Measurements from ENCODE around the gene SIK2. TPM values are rescaled to one million over a fixed set of nuclear protein-coding genes. Genes with fewer than 3 reads are reported as not detected.
A peak's percentile ranks its signal among the peaks of the same experiment; 100 is the strongest.

The SIK2 gene
- total and polyA plus RNA-seq, 9 of the 15 experiments (the other 6 are each of a cell fraction or from before 2014, with no cell fraction given) = 0.74 to 11.6 (median 3.8) TPM

GRCh38 chr11:111765984-111766833 is 164.0 kb downstream of the SIK2 start, which contains the start of gene PPP2R1B:
TSS of gene PPP2R1B (minus strand) at chr11:111766389. CDS start at chr11:111766361, 28 bp downstream.
- peak within 1 kb of the TSS; percentile 87 to 97 for H3K9ac ChIP-seq (ENCODE audit: insufficient read depth in 1 of 2, low read depth in 2 of 2, low read length in 2 of 2)
- peak; percentile 15 for FAIRE-seq
- no peaks in the 10 kb centered on the region for H3K9me1 ChIP-seq (ENCODE audit: control insufficient read depth, insufficient read depth, low read length)
- H4K20me1 ChIP-seq (replicated peaks; ENCODE audit: control insufficient read depth, insufficient read depth, low read length) = no peaks in the 10 kb centered on the region; the same call in 1 of the 2 replicates
- no peaks in the 10 kb centered on the region for H3K27me3 ChIP-seq (ENCODE audit: control insufficient read depth in 2 of 2, insufficient read depth in 2 of 2, low read length in 2 of 2)
- POLR2A ChIA-PET = interaction anchor here (0.5 to 3.4 kb wide), 14 partner anchors 11 to 219 kb away, joined by 3 to 24 read pairs (median 3); no protein-coding TSS in a partner anchor
- no peaks in the 10 kb centered on the region for H3K9me3 ChIP-seq (replicated peaks; ENCODE audit: control insufficient read depth, insufficient read depth, low read depth, low read length)
- in situ Hi-C loops (cut with MboI) (no loop called here), intact Hi-C loops (cut with micrococcal nuclease) (no loop called here)
- ATAC-seq = peak; percentile 96
- peak; percentile 78 to 96 (median 95) for DNase-seq (ENCODE audit: extremely low read depth in 1 of 4, low spot score in 3 of 4)
- peak within 1 kb of the TSS; percentile 90 for H3K27ac ChIP-seq (ENCODE audit: extremely low read depth, low read depth, low read length)
- H3K4me3 ChIP-seq = peak within 1 kb of the TSS; percentile 84
- TSS peak; percentile 97 for BruUV-seq (replicated peaks)
- 1% methylated on average over 30 of the region's 61 CpGs for WGBS (ENCODE audit: insufficient coverage, low coverage, missing lambda C conversion rate)
- peaks cover 36% of the 10 kb centered on the region for H3K36me3 ChIP-seq (ENCODE audit: control insufficient read depth, insufficient read depth, low read length)
- peaks cover 29% of the 10 kb centered on the region for H3K79me2 ChIP-seq (ENCODE audit: control insufficient read depth, insufficient read depth, low read length)
- peak within 1 kb of the TSS; percentile 99 for H2AFZ ChIP-seq (ENCODE audit: low read depth, low read length)
- H3K4me2 ChIP-seq (ENCODE audit: insufficient read depth, low read length) = peak within 1 kb of the TSS; percentile 83
- CTCF ChIA-PET (ENCODE audit: low intra/inter-chr PET ratio) = interaction anchor here (1.1 to 1.6 kb wide), 2 partner anchors 11 to 161 kb away, joined by 4 read pairs; no protein-coding TSS in a partner anchor
- H3K4me1 ChIP-seq (replicated peaks in 1 of 2; ENCODE audit: control insufficient read depth in 2 of 2, insufficient read depth in 2 of 2, low read length in 2 of 2) = peaks cover 7% of the 10 kb centered on the region in 2 experiments; a peak in 2 of 5 replicates
- peak; percentile 23; the same call in 1 of the 2 replicates for TF ChIP-seq ATF6 (CRISPR knock-in tag; IDR thresholded peaks at IDR 0.05)
- TF ChIP-seq ETV5 (CRISPR knock-in tag; IDR thresholded peaks at IDR 0.05; ENCODE audit: low read depth) = peak; percentile 46; the same call in 1 of the 2 replicates
- TF ChIP-seq ARID4B (CRISPR knock-in tag; IDR thresholded peaks at IDR 0.05) = peak; percentile 63
- TF ChIP-seq, protein P1, sequence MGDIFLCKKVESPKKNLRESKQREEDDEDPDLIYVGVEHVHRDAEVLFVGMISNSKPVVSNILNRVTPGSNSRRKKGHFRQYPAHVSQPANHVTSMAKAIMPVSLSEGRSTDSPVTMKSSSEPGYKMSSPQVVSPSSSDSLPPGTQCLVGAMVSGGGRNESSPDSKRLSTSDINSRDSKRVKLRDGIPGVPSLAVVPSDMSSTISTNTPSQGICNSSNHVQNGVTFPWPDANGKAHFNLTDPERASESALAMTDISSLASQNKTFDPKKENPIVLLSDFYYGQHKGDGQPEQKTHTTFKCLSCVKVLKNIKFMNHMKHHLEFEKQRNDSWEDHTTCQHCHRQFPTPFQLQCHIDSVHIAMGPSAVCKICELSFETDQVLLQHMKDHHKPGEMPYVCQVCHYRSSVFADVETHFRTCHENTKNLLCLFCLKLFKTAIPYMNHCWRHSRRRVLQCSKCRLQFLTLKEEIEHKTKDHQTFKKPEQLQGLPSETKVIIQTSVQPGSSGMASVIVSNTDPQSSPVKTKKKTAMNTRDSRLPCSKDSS (IDR thresholded peaks at IDR 0.05; ENCODE audit: low read depth, partially characterized antibody) = no peak
- TF ChIP-seq HMGN3 (IDR thresholded peaks at IDR 0.05; ENCODE audit: borderline replicate concordance, extremely low read depth, insufficient read length, low read depth, low read length) = peak; percentile 39
- TF ChIP-seq, protein P2, sequence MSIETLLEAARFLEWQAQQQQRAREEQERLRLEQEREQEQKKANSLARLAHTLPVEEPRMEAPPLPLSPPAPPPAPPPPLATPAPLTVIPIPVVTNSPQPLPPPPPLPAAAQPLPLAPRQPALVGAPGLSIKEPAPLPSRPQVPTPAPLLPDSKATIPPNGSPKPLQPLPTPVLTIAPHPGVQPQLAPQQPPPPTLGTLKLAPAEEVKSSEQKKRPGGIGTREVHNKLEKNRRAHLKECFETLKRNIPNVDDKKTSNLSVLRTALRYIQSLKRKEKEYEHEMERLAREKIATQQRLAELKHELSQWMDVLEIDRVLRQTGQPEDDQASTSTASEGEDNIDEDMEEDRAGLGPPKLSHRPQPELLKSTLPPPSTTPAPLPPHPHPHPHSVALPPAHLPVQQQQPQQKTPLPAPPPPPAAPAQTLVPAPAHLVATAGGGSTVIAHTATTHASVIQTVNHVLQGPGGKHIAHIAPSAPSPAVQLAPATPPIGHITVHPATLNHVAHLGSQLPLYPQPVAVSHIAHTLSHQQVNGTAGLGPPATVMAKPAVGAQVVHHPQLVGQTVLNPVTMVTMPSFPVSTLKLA (conservative IDR thresholded peaks at IDR 0.05) = peak; percentile 14 to 73; a peak in 3 of 4 replicates
- TF ChIP-seq SAP30 (IDR thresholded peaks at IDR 0.05; ENCODE audit: borderline replicate concordance, insufficient read depth, low read depth, low read length, poor library complexity, severe bottlenecking) = peak; percentile 48
- no peak for TF ChIP-seq MIER1 (IDR thresholded peaks at IDR 0.05; ENCODE audit: low read depth)
